Suprapubic skin (tissue), 4 donors: Measurements from ENCODE around the gene SUGCT.

ENCODE experiments used
- CTCF ChIP-seq, 2 donors: fragments of 200-600 bp in 1 of 2; fragments of 450-650 bp in 1 of 2; sonication (generic) in 1 of 2; IDR thresholded peaks; one replicate each; pipeline ENCODE4 v1.5.1; 2016 to 2019; ENCODE audit warnings: antibody characterized with exemption in 2 of 2, mild to moderate bottlenecking in 1 of 2, moderate library complexity in 1 of 2
- EP300 ChIP-seq: sonication (generic); formaldehyde crosslinking; IDR thresholded peaks from one replicate; pipeline ENCODE4 v1.6.1; 2017; ENCODE audit warnings: antibody characterized with exemption
- POLR2A ChIP-seq, 2 donors: fragments of 450-650 bp; IDR thresholded peaks; one replicate each; pipeline ENCODE4 v1.6.1; 2017; ENCODE audit warnings: antibody characterized with exemption in 2 of 2, mild to moderate bottlenecking in 2 of 2, moderate library complexity in 2 of 2
- POLR2AphosphoS5 ChIP-seq, 3 donors: sonication (generic); formaldehyde crosslinking; IDR thresholded peaks; one replicate each; pipeline ENCODE4 v1.6.1; 2017; ENCODE audit warnings: antibody characterized with exemption in 3 of 3

GRCh38 chr7:40700653-40701421 is 566.0 kb downstream of the SUGCT start:
- TF ChIP-seq CTCF (IDR thresholded peaks at IDR 0.05) (no peak), EP300 (no peak), POLR2A (IDR thresholded peaks at IDR 0.05) (no peak), POLR2AphosphoS5 (IDR thresholded peaks at IDR 0.05) (no peak)
